Measurements from ENCODE around the gene CDK11A.

DNA sequence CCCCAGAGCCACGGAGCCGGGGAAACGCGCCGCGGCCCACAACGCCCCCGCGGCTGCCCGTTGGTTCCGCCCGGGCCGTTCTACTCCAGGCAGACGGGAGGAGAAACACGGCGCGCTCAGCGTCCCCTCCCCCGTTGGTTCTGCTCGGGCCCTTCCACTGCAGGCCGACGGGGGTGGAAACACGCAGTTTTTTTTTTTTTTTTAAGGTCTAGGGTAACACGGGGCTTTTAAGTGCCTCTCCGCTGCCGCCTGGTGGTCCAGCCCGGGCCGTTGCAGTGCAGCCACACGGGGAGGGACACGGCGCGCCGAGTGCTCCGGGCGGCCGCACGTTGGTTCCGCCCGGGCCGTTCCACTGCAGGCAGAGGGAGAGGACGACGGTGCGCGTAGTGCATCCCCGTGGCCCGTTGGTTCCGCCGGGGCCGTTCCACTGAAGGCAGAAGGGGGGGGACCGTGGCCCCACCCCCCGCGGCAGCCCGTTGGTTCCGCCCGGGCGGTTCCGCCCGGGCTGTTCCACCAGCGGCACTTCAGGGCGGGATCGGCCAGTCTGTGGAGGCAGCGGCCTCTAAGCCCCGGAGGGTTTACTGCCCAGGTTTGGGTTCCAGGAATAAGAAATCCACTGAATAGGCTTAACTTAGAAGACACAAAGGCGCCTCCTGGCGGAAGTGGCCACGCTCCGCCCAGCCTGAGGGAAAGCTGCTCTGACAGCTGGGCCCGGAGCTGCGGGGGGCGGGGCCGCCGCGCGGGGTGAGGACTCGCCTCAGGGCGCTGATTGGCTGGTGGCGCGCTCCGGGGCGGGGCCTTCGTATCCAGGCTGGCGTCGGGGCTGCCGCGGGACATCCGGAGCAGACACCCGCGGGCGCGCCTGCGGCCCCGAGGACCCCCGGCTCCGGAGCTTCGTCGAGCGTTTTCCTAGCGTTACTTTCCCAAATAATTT is 31.2 kb downstream of the CDK11A start, which contains the start of gene SLC35E2B:
- TF ChIP-seq POLR2AphosphoS5 (IDR thresholded peaks at IDR 0.05) = peak; percentile 75
- TF ChIP-seq, protein P1, sequence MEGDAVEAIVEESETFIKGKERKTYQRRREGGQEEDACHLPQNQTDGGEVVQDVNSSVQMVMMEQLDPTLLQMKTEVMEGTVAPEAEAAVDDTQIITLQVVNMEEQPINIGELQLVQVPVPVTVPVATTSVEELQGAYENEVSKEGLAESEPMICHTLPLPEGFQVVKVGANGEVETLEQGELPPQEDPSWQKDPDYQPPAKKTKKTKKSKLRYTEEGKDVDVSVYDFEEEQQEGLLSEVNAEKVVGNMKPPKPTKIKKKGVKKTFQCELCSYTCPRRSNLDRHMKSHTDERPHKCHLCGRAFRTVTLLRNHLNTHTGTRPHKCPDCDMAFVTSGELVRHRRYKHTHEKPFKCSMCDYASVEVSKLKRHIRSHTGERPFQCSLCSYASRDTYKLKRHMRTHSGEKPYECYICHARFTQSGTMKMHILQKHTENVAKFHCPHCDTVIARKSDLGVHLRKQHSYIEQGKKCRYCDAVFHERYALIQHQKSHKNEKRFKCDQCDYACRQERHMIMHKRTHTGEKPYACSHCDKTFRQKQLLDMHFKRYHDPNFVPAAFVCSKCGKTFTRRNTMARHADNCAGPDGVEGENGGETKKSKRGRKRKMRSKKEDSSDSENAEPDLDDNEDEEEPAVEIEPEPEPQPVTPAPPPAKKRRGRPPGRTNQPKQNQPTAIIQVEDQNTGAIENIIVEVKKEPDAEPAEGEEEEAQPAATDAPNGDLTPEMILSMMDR (IDR thresholded peaks at IDR 0.05) = peak in 2 of 4 experiments; percentile 16 to 25

All from gastroesophageal sphincter (tissue), 3 donors.